Sigmoid colon (tissue), 7 donors: ENCODE data around the gene NCF4. TPM values are rescaled to one million over a fixed set of nuclear protein-coding genes. Genes with fewer than 3 reads are reported as not detected.

Experiments
- DNase-seq: peaks from one replicate; pipeline ENCODE4 v3.0.0-alpha.2; 2019
- H3K27ac ChIP-seq, 4 donors: fragments of 200-600 bp; sonication (generic); one replicate each; pipeline ENCODE4 v1.5.1; 2016 to 2019; ENCODE audit warnings: mild to moderate bottlenecking in 1 of 4
- H3K27me3 ChIP-seq, 3 donors: fragments of 200-600 bp; sonication (generic); one replicate each; pipeline ENCODE4 v1.5.1; 2019; ENCODE audit warnings: mild to moderate bottlenecking in 1 of 3
- H3K36me3 ChIP-seq, 4 donors: fragments of 200-600 bp; sonication (generic); one replicate each; pipeline ENCODE4 v1.5.1; 2016 to 2019
- H3K4me1 ChIP-seq, 4 donors: fragments of 200-600 bp; sonication (generic); one replicate each; pipeline ENCODE4 v1.5.1; 2017 to 2019
- H3K4me3 ChIP-seq, 4 donors: fragments of 200-600 bp; sonication (generic); one replicate each; pipeline ENCODE4 v1.5.1; 2017 to 2019; ENCODE audit warnings: mild to moderate bottlenecking in 2 of 4, moderate library complexity in 1 of 4
- H3K9me3 ChIP-seq, 4 donors: fragments of 200-600 bp in 3 of 4; sonication (generic) in 3 of 4; one replicate each; pipeline versions ENCODE4 v1.5.1 to v1.6.1; 2013 to 2019
- CTCF ChIP-seq, 4 experiments: fragments of 450-650 bp in 3 of 4; fragments of 200-600 bp in 1 of 4; IDR thresholded peaks; one replicate each; pipeline ENCODE4 v1.5.1; 2016 to 2019; ENCODE audit warnings: antibody characterized with exemption in 4 of 4, mild to moderate bottlenecking in 3 of 4, moderate library complexity in 2 of 4
- EP300 ChIP-seq, 4 donors: sonication (generic); formaldehyde crosslinking; IDR thresholded peaks; one replicate each; pipeline ENCODE4 v1.6.1; 2017; ENCODE audit warnings: antibody characterized with exemption in 4 of 4
- POLR2A ChIP-seq, 2 donors: fragments of 450-650 bp; IDR thresholded peaks; one replicate each; pipeline ENCODE4 v1.6.1; 2016; ENCODE audit warnings: antibody characterized with exemption in 2 of 2, mild to moderate bottlenecking in 2 of 2, moderate library complexity in 2 of 2
- POLR2AphosphoS5 ChIP-seq, 4 donors: sonication (generic); formaldehyde crosslinking; IDR thresholded peaks; one replicate each; pipeline ENCODE4 v1.6.1; 2017; ENCODE audit warnings: antibody characterized with exemption in 4 of 4
- WGBS, 2 donors: extraction: QIAGEN DNeasy Blood & Tissue Kit; methylation state at CpG; one replicate each; pipeline ENCODE4 v1.1.7; 2013; 5-methylcytosine and 5-hydroxymethylcytosine counted together
- intact Hi-C: fragments of 100-400 bp; cut with DNase I; formaldehyde crosslinking; loops from one replicate; pipeline ENCODE4 v1.15.1; 2023
- polyA plus RNA-seq, 3 donors: library from polyadenylated mRNA; stranded (reverse); fragments of 200-250 nt; gene quantifications; one replicate each; pipeline ENCODE4 v1.2.3, GENCODE V29; 2013
- total RNA-seq, 4 donors: library from RNA; depleted of rRNA; stranded (reverse); fragments of >200 nt; gene quantifications; one replicate each; pipeline ENCODE4 v1.1.0, GENCODE V29; 2016
- donor health status: healthy with polysubstance abuse.
- donor health status: Bipolar disorder and iron deficiency.
- donor health status: healthy.

Gene NCF4
- total and polyA plus RNA-seq, 7 donors, result 13.5 to 35.8 (median 19.3) TPM

- 76 to 86% methylated on average over 10 of the region's 10 CpGs for WGBS, 2 donors
- intact Hi-C loops, result loop anchor here (10.0 kb wide), 1 partner anchor 204 kb away; the partner anchor contains the start of gene KCTD17
- H3K36me3 ChIP-seq, result no peaks in the 10 kb centered on the region
- DNase-seq, result no peak
- H3K4me3 ChIP-seq, result no peak overlapping the region
- H3K9me3 ChIP-seq, result no peaks in the 10 kb centered on the region
- H3K27me3 ChIP-seq, result peaks cover 0 to 25% (median 5%) of the 10 kb centered on the region in 3 donors
- H3K4me1 ChIP-seq, result peaks cover 0 to 7% (median under 1%) of the 10 kb centered on the region in 4 donors
- H3K27ac ChIP-seq, result no peak overlapping the region
- no peak for TF ChIP-seq EP300 (IDR thresholded peaks at IDR 0.05)
- no peak for TF ChIP-seq CTCF (IDR thresholded peaks at IDR 0.05)
- TF ChIP-seq POLR2AphosphoS5 (IDR thresholded peaks at IDR 0.05), result no peak
These were observed 10.1 kb upstream of the NCF4 start for GRCh38 chr22:36850682-36851081.

GRCh38 chr22:36852056-36852973 is 8.5 kb upstream of the NCF4 start:
- peaks cover 0 to 11% (median 0%) of the 10 kb centered on the region in 3 donors for H3K27me3 ChIP-seq
- no peaks in the 10 kb centered on the region for H3K36me3 ChIP-seq
- 79 to 86% methylated on average over 7 of the region's 7 CpGs for WGBS, 2 donors
- no peak overlapping the region for H3K4me3 ChIP-seq
- no peak for DNase-seq
- H3K4me1 ChIP-seq, result peaks cover 0 to 12% (median 3%) of the 10 kb centered on the region in 4 donors
- no peak overlapping the region for H3K27ac ChIP-seq
- intact Hi-C loops, result loop anchor here (10.0 kb wide), 1 partner anchor 202 kb away; the partner anchor contains the start of gene KCTD17
- TF ChIP-seq POLR2AphosphoS5 (IDR thresholded peaks at IDR 0.05), result no peak
- no peak for TF ChIP-seq EP300 (IDR thresholded peaks at IDR 0.05)
- TF ChIP-seq POLR2A (IDR thresholded peaks at IDR 0.05), result no peak
- no peak for TF ChIP-seq CTCF (IDR thresholded peaks at IDR 0.05)
- no peaks in the 10 kb centered on the region for H3K9me3 ChIP-seq

- WGBS, 2 donors, result 50 to 53% methylated on average over 16 of the region's 16 CpGs
- DNase-seq, result no peak
These were observed 7.3 kb upstream of the NCF4 start for GRCh38 chr22:36853407-36854099.

GRCh38 chr22:36855478-36855877 is 5.3 kb upstream of the NCF4 start:
- H3K4me1 ChIP-seq, result peaks cover 0 to 12% (median 3%) of the 10 kb centered on the region in 4 donors
- H3K36me3 ChIP-seq, result no peaks in the 10 kb centered on the region
- no peak overlapping the region for H3K4me3 ChIP-seq
- DNase-seq, result no peak
- H3K27ac ChIP-seq, result no peak overlapping the region
- TF ChIP-seq POLR2A (IDR thresholded peaks at IDR 0.05) (no peak), POLR2AphosphoS5 (IDR thresholded peaks at IDR 0.05) (no peak), CTCF (IDR thresholded peaks at IDR 0.05) (no peak), EP300 (IDR thresholded peaks at IDR 0.05) (no peak)
- 82 to 95% methylated on average over 3 of the region's 3 CpGs for WGBS, 2 donors
- H3K27me3 ChIP-seq, result no peaks in the 10 kb centered on the region
- intact Hi-C loops, result loop anchor here (5.0 to 10.0 kb wide), 2 partner anchors 199 to 308 kb away; partner anchors contain the start of gene KCTD17
- no peaks in the 10 kb centered on the region for H3K9me3 ChIP-seq

More at GRCh38 chr22:36853407-36854099, 7.3 kb upstream of the NCF4 start:
- H3K27me3 ChIP-seq, result peaks cover 0 to 7% (median 0%) of the 10 kb centered on the region in 3 donors
- no peaks in the 10 kb centered on the region for H3K36me3 ChIP-seq
- TF ChIP-seq EP300 (IDR thresholded peaks at IDR 0.05), result no peak
- peak in 3 of 4 experiments; percentile 9 to 34 (median 22) for TF ChIP-seq CTCF (IDR thresholded peaks at IDR 0.05)
- no peak for TF ChIP-seq POLR2A (IDR thresholded peaks at IDR 0.05)
- no peaks in the 10 kb centered on the region for H3K9me3 ChIP-seq
- no peak overlapping the region for H3K4me3 ChIP-seq
- peaks cover 0 to 12% (median 3%) of the 10 kb centered on the region in 4 donors for H3K4me1 ChIP-seq
- H3K27ac ChIP-seq, result no peak overlapping the region
- intact Hi-C loops, result loop anchor here (10.0 kb wide), 1 partner anchor 201 kb away; the partner anchor contains the start of gene KCTD17
